Stimulated activated CD4-positive, alpha-beta T cell treated with anti-CD3 and anti-CD28 coated beads, Interleukin-2, amount 100 ng/mL, for 4 hours (primary cell): ENCODE data around the gene VAV2.

Experiments used
- DNase-seq: peaks from one replicate; pipeline ENCODE4 v3.0.0-alpha.2; 2020; ENCODE audit warnings: low read depth

VAV2 gene

GRCh38 chr9:133834080-133834976, 157.8 kb downstream of the VAV2 start:
- no peak for DNase-seq

GRCh38 chr9:133833388-133834025, 158.6 kb downstream of the VAV2 start:
- DNase-seq = no peak

GRCh38 chr9:133832877-133833276, 159.2 kb downstream of the VAV2 start:
- no peak for DNase-seq

- DNase-seq = no peak
These were observed 161.4 kb downstream of the VAV2 start for GRCh38 chr9:133830711-133831110.

- no peak for DNase-seq
These were observed 161.8 kb downstream of the VAV2 start for GRCh38 chr9:133830310-133830709.

- no peak for DNase-seq
These were observed 163.7 kb downstream of the VAV2 start for GRCh38 chr9:133828338-133828997.

- DNase-seq = no peak
These were observed 165.6 kb downstream of the VAV2 start for GRCh38 chr9:133826289-133827085.

GRCh38 chr9:133825555-133826218, 166.4 kb downstream of the VAV2 start:
- no peak for DNase-seq

GRCh38 chr9:133824802-133825186, 167.3 kb downstream of the VAV2 start:
- no peak for DNase-seq

GRCh38 chr9:133824106-133824801, 167.9 kb downstream of the VAV2 start:
- no peak for DNase-seq

GRCh38 chr9:133823189-133824105, 168.7 kb downstream of the VAV2 start:
- no peak for DNase-seq

GRCh38 chr9:133822430-133823065, 169.6 kb downstream of the VAV2 start:
- DNase-seq = no peak

GRCh38 chr9:133821601-133822429, 170.3 kb downstream of the VAV2 start:
- no peak for DNase-seq

GRCh38 chr9:133819923-133820322, 172.2 kb downstream of the VAV2 start:
- no peak for DNase-seq

GRCh38 chr9:133818444-133818843, 173.7 kb downstream of the VAV2 start:
- DNase-seq = no peak

- no peak for DNase-seq
These were observed 176.3 kb downstream of the VAV2 start for GRCh38 chr9:133815781-133816180.

GRCh38 chr9:133814586-133815208, 177.4 kb downstream of the VAV2 start:
- no peak for DNase-seq
